ENCODE results near the gene RAB5B. TPM values are rescaled to one million over a fixed set of nuclear protein-coding genes. Genes with fewer than 3 reads are reported as not detected.

Gene RAB5B
- total and polyA plus RNA-seq, 10 of the 15 experiments (the other 5 are each of a cell fraction or from before 2014, with no cell fraction given) = 7.5 to 149 (median 37.8) TPM

GRCh38 chr12:55929306-55929791 lies 44.5 kb upstream of the RAB5B start (continued):
- no peak for TF ChIP-seq ATF3 (IDR thresholded peaks at IDR 0.05; ENCODE audit: borderline replicate concordance, extremely low read depth, low read depth, low read length)
- TF ChIP-seq FOS (IDR thresholded peaks at IDR 0.05; ENCODE audit: borderline replicate concordance, extremely low read depth, insufficient read length) = no peak
- TF ChIP-seq ZNF24 (IDR thresholded peaks at IDR 0.05) = no peak
- peak; percentile 82 to 87; a peak in 3 of 4 replicates for TF ChIP-seq IKZF2 (IDR thresholded peaks at IDR 0.05)
- TF ChIP-seq ZNF274 (IDR thresholded peaks at IDR 0.05; ENCODE audit: insufficient read depth, insufficient read length) = no peak
- no peak for TF ChIP-seq E4F1 (IDR thresholded peaks at IDR 0.05; ENCODE audit: borderline replicate concordance, partially characterized antibody)
- no peak for TF ChIP-seq NRF1 (conservative IDR thresholded peaks at IDR 0.05; ENCODE audit: low read depth, low read length)
- no peak for TF ChIP-seq ZBED1 (IDR thresholded peaks at IDR 0.05; ENCODE audit: borderline replicate concordance)
- TF ChIP-seq EED (IDR thresholded peaks at IDR 0.05; ENCODE audit: low read depth) = peak; percentile 85
- no peak; the same call in 1 of the 2 replicates for TF ChIP-seq PKNOX1 (IDR thresholded peaks at IDR 0.05)
- TF ChIP-seq TAF1 (IDR thresholded peaks at IDR 0.05; ENCODE audit: borderline replicate concordance, low read depth, low read length) = peak; percentile 93
- no peak for TF ChIP-seq SMC3 (IDR thresholded peaks at IDR 0.05; ENCODE audit: borderline replicate concordance, low read length)
- peak; percentile 61 for TF ChIP-seq GATAD2B (conservative IDR thresholded peaks at IDR 0.05; ENCODE audit: low read depth)
- no peak for TF ChIP-seq ZSCAN29 (IDR thresholded peaks at IDR 0.05)
- TF ChIP-seq NFIC (IDR thresholded peaks at IDR 0.05; ENCODE audit: low read depth, low read length) = peak; percentile 93
- no peak for TF ChIP-seq SUPT20H (IDR thresholded peaks at IDR 0.05; ENCODE audit: borderline replicate concordance, control insufficient read depth, low read depth, low read length)
- no peak for TF ChIP-seq RAD21 (IDR thresholded peaks at IDR 0.05; ENCODE audit: insufficient read depth, low read depth, low read length)
- TF ChIP-seq ZNF217 (IDR thresholded peaks at IDR 0.05) = 0 out of 2 replicates have a peak, but pooled peaks have one; percentile 34
- peak; percentile 25; the same call in 1 of the 2 replicates for TF ChIP-seq NKRF (conservative IDR thresholded peaks at IDR 0.05)
- no peak for TF ChIP-seq RAD51 (IDR thresholded peaks at IDR 0.05)
- TF ChIP-seq TARDBP (IDR thresholded peaks at IDR 0.05; ENCODE audit: borderline replicate concordance) = 0 out of 2 replicates have a peak, but pooled peaks have one; percentile 21
- peak; percentile 87 for TF ChIP-seq POLR2AphosphoS5 (IDR thresholded peaks at IDR 0.05; ENCODE audit: low read length)
- TF ChIP-seq MEF2B (IDR thresholded peaks at IDR 0.05; ENCODE audit: partially characterized antibody, poor library complexity, severe bottlenecking) = peak; percentile 52
